GM18867 (cell line): Measurements from ENCODE around the gene NPY2R.

Source experiments
- ATAC-seq: cut with Tn5 transposase; IDR thresholded peaks from one replicate; pipeline ENCODE4 v1.9.1; 2021; ENCODE audit warnings: mild to moderate bottlenecking, moderate library complexity; ENCODE audit not compliant: unreplicated experiment

NPY2R gene, protein sequence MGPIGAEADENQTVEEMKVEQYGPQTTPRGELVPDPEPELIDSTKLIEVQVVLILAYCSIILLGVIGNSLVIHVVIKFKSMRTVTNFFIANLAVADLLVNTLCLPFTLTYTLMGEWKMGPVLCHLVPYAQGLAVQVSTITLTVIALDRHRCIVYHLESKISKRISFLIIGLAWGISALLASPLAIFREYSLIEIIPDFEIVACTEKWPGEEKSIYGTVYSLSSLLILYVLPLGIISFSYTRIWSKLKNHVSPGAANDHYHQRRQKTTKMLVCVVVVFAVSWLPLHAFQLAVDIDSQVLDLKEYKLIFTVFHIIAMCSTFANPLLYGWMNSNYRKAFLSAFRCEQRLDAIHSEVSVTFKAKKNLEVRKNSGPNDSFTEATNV

DNA sequence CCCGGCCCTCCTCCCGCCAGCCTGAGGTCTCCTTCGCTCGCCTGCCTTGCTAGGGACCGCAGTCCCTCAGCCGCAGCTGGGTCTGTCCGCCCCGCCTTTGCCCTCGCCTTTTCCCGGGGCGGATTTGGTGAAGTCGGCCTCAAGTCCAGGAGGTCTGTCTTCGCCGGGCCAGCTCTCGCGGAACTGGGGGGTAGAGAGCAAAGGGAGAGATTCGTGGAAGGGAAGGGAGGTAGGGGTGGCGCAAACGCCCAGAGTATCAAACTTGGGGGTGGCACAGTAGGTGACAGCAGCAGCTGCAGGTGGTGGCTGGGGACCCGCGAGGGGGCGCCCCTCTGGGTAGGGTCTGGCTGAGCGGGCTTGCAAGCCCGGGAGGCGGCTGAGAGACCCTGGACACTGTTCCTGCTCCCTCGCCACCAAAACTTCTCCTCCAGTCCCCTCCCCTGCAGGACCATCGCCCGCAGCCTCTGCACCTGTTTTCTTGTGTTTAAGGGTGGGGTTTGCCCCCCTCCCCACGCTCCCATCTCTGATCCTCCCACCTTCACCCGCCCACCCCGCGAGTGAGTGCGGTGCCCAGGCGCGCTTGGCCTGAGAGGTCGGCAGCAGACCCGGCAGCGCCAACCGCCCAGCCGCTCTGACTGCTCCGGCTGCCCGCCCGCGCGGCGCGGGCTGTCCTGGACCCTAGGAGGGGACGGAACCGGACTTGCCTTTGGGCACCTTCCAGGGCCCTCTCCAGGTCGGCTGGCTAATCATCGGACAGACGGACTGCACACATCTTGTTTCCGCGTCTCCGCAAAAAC, at the start of gene NPY2R:
TSS of gene NPY2R (plus strand) at position 379 of the 797 bp plus-strand sequence. CDS start 5,304 bp downstream, outside the sequence.
- no peak for ATAC-seq

DNA sequence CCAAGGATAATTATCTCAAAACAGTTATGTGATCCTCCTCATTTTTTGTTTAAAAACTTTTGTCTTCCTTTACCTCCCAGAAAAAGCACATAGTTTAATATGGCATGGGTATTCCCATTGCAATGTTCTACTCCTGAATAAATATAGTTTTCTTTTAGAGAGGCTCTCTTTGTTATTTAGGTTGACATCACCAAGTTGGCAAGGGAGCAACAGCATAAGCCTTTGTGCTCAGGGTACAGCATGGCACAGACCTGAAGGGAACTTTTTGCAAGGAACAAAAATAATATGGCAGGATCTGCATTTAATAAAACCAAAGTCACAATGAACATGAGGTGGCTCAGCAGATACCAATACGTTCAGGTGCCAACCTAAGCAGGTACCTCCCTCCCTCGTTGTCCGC, 47.1 kb upstream of the NPY2R start:
- ATAC-seq, result no peak

DNA sequence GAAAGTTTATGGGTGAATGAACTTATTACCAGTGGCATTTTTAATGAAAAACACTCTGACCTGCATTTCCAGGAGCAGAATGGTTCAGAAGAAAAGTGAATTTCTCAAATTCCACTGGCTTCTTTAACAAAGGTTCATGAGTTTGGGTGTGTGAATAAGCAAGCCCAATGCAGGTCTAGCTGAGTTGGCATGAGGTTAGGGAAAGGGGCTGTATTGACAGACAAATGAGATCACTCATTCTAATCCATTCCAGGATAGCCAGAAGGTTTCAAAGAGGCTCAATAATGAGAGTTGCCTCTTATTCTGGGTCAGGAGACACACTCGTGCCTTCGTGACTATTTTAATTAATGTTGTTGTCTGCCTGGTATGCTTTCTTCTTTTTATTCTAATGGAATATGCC, 43.7 kb upstream of the NPY2R start:
- ATAC-seq, result no peak

DNA sequence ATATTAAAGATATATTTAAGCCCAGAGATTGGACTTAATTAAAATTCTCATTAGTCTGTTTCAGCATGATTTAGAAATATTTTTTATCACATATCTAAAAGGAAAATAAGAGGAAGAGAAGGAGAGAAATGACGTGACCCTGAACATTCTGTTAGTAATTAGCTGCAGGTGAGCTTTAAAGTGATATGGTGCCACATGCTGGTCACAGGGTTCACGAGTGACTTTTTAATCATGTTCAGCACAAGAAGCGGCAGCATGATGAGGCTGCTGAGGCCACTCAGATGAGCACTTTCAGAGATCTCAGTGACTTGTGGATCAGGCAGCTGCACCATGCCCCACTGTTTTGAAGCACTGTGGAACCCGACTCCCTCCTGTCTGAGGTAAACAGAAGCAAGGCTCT, 37.9 kb upstream of the NPY2R start:
- ATAC-seq, result peak; percentile 58

DNA sequence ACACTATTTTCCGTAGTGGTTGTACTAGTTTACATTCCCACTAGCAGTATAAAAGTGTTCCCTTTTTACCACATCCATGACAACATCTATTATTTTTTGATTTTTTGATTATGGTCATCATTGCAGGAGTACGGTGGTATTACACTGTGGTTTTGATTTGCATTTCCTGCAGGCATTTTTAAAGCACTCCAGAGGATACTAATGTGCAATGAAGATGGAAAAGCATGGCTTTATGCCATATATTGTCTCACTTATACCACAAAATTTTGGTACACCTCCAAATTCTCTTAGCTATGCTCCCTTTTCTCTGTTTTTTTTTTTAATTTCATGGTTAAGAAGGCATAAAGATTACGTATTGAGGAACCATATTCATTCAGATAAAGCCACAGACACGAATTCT, 35.1 kb upstream of the NPY2R start:
- ATAC-seq, result no peak

DNA sequence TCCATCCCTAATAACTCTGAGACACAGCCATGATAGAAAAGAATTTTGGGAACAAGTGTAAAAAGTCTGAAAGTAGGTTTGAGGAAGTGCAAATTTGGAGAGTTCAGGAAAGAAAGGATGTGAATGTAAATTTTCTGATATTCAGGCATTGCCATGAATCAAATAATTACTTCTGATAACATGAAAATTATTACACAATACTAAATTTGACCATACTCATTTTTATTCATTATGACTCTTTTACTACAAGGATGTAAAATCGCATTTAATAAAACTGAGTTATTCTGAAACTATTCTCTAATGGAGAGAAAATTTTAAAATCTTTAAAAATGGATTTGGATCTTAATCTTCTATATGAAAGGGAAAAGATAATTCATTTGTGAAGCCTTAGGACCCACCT, 33.8 kb upstream of the NPY2R start:
- no peak for ATAC-seq

DNA sequence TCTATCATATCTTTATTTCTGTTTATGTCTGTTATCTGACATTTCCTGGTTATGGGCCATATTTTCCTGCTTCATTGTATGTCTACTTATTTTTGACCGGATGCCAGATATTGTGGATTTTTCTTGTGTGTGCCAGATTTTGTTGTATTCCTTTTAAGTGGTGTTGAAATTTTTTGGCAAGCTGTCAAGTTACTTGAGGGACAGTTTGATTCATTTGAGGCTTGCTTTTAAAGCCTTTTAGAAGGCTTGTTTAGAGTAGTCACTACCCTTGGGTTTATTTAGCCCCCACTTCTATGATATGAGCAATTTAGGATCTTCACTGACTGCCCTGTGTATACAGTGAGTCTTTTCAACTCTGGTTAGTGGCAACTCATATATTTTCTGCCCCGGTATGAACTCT, 29.2 kb upstream of the NPY2R start:
- no peak for ATAC-seq

DNA sequence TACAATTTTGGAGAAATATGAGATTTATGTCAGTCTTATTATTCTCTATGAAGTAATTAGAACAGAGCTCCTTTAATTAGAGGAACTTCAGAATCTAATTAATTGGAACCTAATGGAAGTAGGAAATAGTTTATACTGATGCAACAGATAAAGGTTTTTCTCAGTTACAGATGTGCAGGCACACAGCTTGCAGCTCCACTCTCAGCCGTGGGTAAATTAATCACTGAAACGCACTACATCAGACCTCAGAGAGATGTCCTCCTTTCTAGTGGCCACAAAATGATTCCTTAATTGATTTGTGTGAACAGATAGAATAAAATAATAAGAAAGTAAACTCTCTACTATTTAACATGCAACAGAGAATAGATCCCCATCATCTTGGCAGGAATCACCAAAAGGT, 21.5 kb upstream of the NPY2R start:
- no peak for ATAC-seq

DNA sequence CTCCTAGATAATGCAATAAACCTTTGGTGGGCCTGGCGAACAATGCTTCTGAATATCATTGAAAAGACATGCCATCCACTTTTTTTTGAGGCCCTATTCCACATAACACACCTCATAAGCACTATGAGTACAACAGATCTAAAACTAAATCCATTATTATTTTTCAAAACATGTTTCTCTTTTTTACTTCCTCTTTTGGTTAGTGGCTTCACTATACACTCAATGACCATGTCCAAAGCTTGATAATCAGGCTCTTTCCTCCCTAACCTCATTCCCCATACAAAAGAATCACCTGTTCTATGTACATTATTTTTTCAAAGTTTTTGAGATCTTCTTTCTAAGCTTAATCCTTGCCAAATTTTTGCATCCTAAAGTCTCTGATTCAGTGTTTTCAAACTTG, 20.4 kb upstream of the NPY2R start:
- peak; percentile 60 for ATAC-seq

DNA sequence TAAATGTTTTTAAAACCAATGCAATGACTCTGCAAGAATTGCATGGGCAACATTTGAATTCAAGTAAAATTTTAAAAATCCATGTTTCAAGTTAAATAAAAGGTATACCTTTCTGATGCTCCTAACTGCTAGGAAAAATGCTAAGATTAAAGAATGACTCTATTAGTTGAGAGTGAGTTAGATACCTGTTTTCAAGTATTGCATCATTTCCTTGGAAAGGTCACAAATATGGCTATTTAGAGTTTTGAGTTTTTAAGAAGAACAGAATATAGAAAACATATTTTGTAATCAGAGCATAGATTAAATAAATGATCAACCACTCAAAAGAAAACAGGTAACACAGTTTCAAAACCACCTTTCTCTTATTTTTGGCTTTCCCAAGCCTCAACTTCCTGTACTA, 18.3 kb upstream of the NPY2R start:
- no peak for ATAC-seq

DNA sequence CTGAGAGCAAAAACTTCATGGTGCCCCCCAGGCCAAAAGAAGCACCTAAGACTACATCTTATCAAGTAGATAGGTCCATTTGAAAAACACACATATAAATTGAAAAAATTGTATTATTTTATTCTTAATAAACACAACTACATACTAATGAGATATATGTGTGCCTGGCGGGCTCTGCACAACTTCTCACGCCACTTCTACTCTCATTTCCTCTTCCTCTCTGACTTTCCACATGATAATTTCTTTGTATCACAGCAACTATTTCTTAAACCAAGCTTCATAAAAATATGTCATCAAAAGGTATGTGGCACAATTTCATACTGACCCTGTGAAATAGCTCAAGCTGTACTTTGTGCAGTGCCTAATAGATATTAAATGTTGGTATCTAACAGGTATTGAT, 10.7 kb upstream of the NPY2R start:
- no peak for ATAC-seq

DNA sequence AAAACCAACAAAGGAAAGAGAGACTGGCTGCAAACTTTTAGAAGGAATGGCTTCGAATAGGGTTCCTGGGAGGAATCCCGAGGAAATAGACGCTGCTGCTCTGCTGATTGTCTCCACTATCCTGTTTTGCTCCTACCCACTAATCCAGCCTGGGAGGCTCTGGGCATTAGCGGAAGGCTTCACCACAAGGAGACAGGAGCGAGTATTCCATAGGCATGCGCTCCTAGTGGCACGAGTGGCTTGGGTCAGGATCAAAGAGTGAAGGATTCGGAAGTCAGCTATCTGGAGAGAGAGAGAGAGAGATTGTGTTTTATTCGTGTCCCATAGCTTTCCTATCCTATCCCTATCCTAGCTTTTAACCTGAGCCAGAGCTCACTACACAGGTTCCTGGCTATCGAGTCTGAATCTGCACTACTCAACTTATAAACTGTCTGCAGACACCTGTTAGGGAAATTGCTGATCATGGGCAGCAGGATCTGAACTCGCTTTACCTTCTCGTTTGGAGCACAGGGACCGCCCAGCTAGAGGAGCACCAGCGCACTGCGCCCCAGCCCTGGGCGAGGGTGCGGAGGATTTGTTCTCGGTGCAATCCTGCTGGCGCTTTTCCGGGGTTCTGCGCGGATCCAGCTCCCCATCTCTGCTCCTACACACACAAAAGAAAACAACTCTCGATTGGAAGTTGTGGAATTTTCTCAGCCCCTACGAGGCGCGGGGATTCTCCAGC, 740 bp upstream of the NPY2R start:
- no peak for ATAC-seq

DNA sequence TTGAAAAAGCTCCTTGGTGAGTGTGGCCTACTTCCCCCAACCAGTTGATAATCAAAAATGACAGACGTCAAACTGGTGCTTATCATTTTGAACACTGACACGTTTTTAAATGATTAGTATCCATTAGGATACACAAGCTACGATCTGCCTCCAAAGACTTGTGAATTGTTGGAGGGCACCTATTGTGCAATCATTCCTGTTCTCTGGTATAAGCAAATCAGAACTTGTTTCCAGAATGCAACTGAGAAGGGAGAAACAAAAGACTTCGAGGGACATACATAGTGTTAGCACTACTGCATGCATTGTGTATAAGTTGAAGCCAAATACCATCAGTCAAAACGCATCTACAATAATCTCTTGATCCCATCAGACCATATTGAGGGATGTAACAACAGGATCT, 11.6 kb downstream of the NPY2R start:
- ATAC-seq, result no peak

DNA sequence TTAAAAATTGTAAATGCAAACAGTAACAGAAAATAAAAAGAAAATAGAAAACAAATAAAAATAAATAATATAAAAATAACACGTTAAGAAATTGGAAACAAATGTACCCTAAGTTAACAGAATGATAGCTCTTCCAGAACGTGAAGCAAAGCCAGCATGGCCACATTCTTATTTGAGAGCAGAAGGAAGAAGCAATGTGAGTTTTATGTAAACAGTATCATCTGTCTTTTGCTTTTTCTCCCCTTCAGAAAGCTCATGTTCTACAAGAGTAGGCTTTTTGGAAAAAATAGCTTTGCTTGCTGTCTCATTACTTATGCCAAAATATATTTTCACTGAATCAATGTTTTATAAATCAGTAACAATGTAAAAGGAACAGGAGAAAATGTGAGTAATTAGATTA, 18.7 kb downstream of the NPY2R start:
- no peak for ATAC-seq

DNA sequence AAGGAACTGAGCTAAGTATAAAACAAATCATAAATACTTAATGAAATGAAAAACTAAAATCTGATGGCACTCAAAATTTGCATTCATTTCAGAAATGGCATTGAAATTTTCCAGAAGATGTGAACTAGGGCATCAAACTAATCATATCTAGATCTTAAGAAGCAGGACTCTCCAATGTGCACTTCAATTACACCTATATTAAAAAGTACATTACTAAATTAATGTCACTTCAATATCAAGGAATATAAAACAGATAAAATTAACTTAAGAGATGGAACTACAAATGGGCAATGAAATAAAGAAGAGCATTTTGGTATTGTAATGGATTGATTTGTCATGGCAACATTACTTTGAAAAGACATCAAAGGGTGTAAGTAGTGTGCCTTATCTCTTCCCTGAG, 20.3 kb downstream of the NPY2R start:
- no peak for ATAC-seq

DNA sequence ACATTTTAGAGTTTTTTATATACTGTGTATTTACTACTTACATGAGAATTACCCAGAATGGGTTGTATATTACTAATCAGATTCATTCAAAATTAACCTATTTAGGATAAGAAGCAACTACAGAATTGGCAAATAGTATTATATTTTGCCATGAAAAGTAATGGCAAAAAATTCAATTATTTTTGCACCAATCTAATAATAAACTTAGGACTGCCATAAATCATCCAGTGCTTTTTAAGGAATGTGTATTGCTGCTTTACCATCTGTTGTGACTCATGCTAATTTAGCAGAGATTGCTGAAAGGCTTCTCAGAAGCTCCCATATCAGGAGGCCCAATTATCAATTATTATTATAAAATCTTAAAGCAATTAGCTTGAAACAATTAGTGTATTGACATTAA, 24.0 kb downstream of the NPY2R start:
- no peak for ATAC-seq

DNA sequence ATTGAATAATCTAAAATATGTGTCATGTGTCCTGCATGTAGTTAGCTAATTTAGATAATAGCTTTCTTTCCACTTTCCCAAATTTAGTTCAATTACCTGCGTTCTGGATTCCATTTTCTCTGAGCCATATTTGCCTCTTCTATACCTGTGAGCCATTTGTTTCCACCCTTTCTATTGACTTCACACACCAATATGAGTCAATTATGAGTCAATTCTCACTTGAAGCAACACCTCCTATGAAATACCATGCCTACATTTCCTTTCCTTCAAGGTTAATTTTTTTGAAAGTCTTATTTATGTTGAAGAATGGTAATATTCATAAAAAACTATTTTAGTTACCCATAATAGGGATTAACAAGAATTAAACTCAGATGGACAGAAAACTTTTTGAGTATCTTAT, 25.8 kb downstream of the NPY2R start:
- no peak for ATAC-seq

DNA sequence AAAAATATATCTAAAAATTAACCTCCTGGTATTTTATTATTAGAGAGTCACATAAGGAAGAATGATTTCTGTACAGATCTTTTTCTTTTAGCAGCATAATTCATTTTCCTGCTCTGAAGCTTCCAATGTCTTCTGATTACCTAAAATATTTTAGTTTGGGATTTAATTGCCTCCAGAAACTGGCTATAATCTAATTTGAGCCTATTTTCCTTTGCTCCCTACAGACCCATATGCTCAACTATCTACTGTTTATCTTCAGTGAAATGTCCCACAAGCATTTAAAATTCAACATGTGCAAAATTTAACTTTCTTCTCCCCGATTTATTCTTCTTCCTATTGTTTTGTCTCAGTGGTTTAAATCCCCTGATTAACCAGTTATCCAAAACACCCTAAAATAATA, 29.1 kb downstream of the NPY2R start:
- ATAC-seq, result no peak

DNA sequence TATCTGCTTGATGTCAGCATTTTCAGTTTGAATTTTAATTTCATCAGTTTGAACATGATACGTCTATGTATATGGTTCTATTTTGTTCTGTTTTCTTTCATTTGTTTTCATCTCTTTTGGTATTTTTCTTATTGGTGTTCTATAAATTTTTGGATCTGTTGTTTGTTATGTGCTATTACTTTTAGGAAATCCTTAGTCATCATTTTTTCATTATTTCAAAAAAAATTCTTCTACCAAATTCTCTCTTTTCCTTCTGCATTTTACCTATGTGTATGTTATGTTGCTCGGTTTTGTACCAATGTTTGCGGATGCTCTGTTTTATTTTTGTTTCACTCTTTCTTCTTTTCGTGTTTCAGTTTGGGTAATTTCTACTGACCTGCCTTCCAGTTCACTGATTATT, 32.8 kb downstream of the NPY2R start:
- no peak for ATAC-seq

DNA sequence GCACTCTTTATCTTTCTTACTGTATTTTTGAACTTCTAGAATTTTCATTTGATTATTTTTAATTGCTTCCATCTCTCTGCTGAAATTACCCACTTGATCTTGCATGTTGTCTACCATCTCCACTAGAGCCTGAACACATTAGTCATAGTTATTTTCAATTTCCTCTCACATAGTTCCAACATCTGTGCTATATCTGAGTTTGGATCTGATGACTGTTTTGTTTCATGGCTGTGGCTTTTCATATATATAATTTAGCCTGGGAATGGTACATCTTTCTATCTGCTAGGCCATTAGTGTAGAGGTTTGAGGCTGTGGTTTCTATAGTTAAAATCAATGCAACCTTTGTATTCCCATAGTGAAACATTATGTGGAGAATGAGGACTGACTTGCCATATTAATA, 33.2 kb downstream of the NPY2R start:
- ATAC-seq, result no peak

DNA sequence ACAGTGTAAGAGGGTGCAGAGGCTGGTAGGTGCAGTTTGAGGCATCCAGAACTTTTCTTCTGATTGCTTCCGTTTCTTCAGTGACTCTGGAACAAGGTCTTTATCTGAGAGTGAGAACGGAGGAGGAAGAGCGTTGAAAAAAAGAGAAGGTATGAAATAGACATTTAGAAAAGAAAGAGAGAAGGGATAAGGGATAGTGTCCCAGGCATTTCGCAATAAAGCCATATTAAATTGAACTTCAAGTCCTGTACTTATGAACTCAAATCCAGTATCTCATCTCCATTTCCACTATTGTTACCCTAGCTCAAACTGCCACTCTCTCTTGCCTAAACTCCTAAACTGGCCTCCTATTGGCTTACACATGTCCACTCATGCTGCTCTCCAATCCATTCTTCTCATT, 36.7 kb downstream of the NPY2R start:
- no peak for ATAC-seq
